ENCODE measurements around the gene LUM.
"Not testable (repeated sequence)": the region's sequence is repeated elsewhere in the genome, so short reads cannot be mapped to it uniquely, and the experiment has no call there.

LUM gene

DNA sequence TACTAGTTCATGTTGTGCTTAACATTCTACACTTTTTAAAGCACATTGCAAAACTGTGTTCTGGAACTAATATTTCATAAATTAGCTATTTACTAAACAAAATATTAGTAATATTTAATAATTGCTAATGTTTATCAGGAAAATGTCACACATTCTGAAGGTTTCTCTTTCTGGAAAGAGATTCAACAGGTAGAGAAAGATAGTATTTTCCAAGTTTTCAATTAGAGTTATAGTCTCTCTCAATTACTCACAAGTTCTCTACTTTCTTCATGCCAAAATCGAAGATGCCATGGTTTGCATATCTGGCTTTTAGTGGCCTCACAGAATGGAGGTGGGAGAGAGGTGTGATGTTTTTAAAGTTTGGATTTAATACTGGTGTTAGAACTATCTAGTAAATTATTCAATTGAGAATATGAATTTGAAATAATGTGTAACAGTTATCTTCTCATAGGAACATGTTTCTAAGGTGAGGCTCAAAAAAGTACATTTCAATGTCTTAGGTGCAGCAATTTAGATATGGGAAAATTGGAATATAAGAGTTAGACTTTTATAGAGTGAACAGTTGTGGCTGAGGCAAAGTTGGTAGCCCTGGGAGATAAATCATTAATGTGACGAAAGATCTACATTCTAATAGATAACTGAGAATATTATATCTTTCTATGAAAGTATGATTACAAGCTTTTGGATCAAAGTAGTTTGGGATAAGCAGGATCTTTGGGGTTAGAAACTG, 1.5 kb downstream of the LUM start:
- no peak for DNase-seq

- peak; percentile 80 for DNase-seq
Observed at GRCh38 chr12:91109148-91109564, 2.1 kb downstream of the LUM start.

DNA sequence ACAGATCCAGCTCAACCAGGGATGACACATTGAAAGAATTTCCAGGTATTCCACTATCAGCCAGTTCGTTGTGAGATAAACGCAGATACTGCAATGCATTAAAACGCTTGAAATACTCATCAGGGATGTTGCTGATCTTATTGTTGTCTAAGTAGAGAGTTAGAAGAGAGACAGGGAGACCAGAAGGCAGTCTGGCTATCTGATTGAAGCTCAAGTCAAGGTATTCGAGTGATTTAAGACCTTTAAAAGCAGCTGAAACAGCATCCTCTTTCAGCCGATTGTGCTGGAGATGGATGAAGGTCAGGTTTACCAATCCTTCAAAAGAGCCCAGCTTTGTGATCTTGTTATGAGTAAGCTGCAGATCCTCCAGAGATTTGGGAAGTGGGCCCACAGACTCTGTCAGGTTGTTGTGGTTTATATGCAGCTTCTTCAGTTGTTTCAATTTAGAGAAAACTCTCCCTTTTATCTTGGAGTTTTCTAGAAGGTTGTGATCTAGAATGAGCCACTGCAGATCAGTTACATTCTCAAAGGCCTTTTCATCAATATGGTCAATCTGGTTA, 3.0 kb downstream of the LUM start:
- DNase-seq = no peak

DNA sequence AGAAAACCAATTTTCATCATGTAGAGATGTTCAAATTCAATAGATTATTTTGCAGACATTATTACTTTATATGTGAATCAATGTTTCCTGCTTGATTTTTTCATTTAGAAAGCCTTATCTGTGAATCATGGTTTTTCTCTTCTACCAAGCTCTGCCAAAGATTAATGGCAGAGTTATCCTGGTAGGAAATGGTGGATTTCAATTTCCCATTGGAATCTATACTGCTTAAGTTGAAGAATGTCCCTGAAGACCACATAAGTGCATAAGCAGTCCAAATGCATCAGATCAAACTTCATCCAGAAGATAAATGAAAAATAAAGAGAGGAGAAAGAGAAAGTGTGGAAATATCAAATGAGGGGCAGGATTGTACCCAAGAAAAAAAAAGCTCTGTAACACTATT, 5.0 kb downstream of the LUM start:
- DNase-seq = no peak

DNA sequence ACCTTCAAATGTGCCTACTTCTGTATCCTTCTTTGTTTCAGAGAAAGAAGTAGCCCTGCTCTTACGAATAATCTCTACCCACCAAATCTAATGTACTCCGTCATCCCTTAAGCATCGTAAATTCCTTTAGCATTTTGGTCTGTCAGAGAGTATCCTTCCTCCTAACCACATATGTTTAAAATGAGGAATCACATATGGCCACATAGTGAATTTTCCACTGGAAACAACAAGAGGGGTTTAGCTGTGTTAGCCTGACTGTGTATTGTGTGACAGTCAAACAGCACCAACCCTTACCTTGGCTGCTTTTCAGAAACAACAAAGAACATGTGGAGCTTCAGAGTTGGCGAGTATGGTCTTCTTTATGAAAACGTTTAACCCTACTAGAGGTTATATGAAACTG, 5.5 kb downstream of the LUM start:
- DNase-seq = no peak

GRCh38 chr12:91104812-91105466, 6.4 kb downstream of the LUM start:
- DNase-seq = no peak

- DNase-seq = no peak
Observed at GRCh38 chr12:91103624-91104023, 7.7 kb downstream of the LUM start.

- DNase-seq = no peak
Observed at GRCh38 chr12:91103101-91103500, 8.2 kb downstream of the LUM start.

- DNase-seq = no peak
Observed at GRCh38 chr12:91100906-91101305, 10.4 kb downstream of the LUM start.

DNA sequence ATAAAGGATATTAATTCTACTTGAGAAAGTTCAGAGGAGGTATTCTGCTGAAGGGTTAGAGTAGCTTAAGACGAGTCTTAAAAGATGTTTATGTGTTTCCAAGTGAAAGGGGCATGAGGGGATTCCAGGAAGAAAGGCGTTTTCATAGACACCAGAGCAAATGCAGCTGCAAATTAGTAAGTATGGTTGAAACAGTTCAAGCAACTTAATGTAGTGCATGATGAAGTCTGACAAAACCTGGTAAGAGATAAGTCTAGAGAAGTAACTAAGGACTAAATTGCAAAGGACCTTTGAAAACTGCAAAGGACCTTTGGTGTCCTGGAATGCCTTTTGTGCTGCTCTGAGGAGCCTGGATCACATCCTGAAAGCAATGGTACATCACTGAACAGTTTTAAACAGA, 11.5 kb downstream of the LUM start:
- no peak for DNase-seq

GRCh38 chr12:91099341-91099740, 12.0 kb downstream of the LUM start:
- DNase-seq = no peak

- no peak for DNase-seq
Observed at GRCh38 chr12:91098941-91099340, 12.4 kb downstream of the LUM start.

- DNase-seq = no peak
Observed at GRCh38 chr12:91098461-91098860, 12.8 kb downstream of the LUM start.

- no peak for DNase-seq
Observed at GRCh38 chr12:91094957-91095356, 16.3 kb downstream of the LUM start.

DNA sequence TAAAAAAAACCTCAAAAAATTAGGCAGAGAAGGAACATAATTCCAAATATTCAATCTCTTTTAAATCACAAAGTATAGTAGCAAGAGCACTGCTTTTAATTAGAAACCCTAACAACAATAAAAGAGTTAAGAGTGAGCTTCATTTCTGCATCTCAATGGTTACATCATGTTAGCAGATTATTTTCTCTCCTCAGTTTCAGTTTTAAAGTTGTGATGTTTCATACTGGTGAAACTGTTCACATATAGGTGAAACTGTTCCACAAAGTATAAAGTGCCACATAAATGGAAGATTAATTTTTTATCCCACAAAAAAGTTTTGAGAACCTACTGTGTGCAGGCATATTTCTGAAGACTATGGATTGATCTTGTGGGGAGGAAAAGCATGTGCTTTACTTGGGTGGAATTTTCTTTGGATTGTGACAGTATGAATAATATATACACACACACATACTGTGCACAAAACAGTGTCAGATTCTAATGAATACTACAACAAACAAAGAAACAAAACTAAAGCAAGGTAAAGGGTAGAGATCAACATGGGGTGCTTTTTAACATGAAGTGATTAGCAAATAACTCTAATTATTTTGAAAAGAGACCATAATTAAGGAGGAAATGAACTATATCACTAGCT, 17.1 kb downstream of the LUM start:
- no peak for DNase-seq

GRCh38 chr12:91093341-91093740, 18.0 kb downstream of the LUM start:
- no peak for DNase-seq

- DNase-seq = no peak
Observed at GRCh38 chr12:91091916-91092715, 19.2 kb downstream of the LUM start.

DNA sequence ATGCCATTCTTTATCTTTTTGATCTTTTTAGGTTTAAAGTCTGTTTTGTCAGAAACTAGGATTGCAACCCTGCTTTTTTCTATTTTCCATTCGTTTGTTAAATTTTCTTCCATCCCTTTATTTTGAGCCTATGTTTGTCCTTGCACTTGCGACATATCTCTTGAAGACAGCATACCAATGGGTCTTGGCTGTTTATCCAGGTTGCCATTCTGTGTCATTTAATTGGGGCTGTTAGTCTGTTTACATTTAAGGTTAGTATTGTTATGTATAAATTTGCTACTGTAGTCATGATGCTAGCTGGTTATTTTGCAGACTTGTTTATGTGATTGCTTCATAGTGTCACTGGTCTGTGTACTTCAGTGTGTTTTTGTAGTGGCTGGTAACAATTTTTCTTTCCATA, 21.3 kb downstream of the LUM start:
- not testable (repeated sequence) for DNase-seq

DNA sequence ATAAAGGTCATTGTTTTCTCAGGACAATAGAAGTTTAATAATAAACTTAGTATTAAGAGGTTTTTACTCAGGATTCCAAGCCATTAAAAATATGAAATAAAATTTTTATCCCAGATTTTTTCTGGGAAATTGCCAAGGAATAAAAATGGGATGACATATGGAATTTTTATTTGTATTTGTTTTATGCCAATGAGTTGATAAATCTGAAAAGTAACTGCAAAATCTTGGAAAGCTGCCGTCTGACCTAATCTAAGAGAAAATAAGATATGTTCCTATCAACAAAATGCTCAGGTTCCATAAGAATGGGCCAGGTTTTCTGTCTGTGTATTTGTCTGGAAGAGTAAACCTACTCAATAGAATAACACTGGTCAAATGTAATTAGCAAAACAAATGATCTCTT, 31.3 kb downstream of the LUM start:
- DNase-seq = no peak

DNA sequence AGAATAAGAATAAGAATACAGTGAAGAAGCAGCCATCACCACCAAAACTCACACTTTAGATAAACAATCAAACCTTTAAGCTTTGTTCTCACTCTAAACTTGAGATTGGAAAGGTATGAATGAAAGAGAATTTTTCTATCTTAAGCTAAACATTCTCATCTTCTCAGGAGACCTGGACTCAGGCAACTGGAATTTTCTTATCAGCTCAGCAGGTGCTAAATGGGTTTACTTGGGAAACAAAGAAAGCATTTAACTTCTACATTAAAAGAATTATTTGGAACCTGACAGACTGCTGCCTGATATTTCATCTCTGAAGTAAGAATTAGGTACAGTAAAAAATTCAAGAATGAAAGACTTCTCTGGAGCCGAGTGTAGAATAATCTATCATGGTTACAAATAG, 32.8 kb downstream of the LUM start:
- DNase-seq = no peak

DNA sequence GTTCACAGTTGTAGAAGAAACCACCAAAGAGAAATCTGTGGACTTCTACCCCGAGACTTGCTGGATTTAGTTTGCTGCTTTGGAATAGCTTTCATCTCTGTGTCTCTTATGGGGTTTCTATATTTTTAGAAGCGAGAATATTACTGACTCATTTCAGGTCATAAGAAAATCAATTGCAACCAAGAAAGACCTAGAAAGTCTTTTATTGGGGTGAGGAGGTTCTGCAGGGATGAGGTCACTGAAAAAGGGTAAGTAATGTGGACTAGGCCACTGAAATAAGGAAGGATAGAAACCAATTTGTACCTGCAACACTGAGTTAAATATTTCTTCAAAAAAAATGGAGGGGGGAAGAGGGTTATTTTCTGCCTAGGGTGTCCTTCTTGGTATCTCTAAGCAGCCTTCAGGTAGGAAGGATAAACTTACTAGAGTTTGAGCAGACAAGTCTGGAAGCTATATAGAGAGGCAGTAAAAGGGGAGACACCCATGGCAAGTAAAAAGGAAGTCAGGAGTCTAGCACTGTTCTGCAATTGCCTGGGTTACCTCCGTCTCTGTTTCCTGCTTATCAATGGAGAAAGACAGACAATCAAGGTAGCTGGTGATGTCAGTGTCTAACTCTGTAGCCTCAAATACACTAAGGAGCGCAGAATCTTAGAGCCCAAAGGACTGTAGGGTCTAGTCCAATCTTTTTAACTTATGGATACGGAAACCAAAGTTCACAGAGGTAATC, 33.9 kb downstream of the LUM start:
- no peak for DNase-seq

- peak; percentile 85 for DNase-seq
Observed at GRCh38 chr12:91074851-91075250, 36.4 kb downstream of the LUM start.
